T-cell (primary cell): Measurements from ENCODE around the gene GRK6. TPM values are rescaled to one million over a fixed set of nuclear protein-coding genes. Genes with fewer than 3 reads are reported as not detected.

ENCODE experiments used
- ATAC-seq, 4 experiments: fragments of 200-7000 bp in 3 of 4; fragments of 150-1000 bp in 1 of 4; cut with Tn5 transposase; replicated peaks in 1 of 4; 1 replicate in 3 of 4; 2 replicates in 1 of 4; pipeline ENCODE4 v1.10.0; 2021; ENCODE audit warnings: moderate library complexity in 3 of 4, mild to moderate bottlenecking in 2 of 4, moderate number of reproducible peaks in 1 of 4
- CTCF ChIA-PET, 2 donors: fragments of 300-600 bp; sonication (Branson Sonifier 250); formaldehyde crosslinking; loops; one replicate each; lab custom pipeline; 2022; ENCODE audit warnings: antibody characterized with exemption in 2 of 2; lab: Charles Lee
- POLR2A ChIA-PET, 2 donors: fragments of 300-600 bp; sonication (Branson Sonifier 250); formaldehyde crosslinking; loops; one replicate each; lab custom pipeline; 2022; ENCODE audit warnings: antibody characterized with exemption in 2 of 2; lab: Charles Lee
- DNase-seq, 35 experiments: peaks; one replicate each; pipeline versions ENCODE4 v3.0.0 to v3.0.0-alpha.2; 2013 to 2023
- H3K27ac ChIP-seq: one replicate; pipeline ENCODE4 v1.5.1; 2013; ENCODE audit warnings: low read length
- H3K27me3 ChIP-seq, 2 experiments: replicated peaks in 1 of 2; 1 replicate in 1 of 2; 2 replicates in 1 of 2; pipeline versions ENCODE4 v1.6.1 to v1.7.0; 2013; ENCODE audit warnings: low read length in 1 of 2, mixed read lengths in 1 of 2; ENCODE audit not compliant: control insufficient read depth in 2 of 2, insufficient read depth in 2 of 2; ENCODE audit errors: extremely low read depth in 1 of 2
- H3K36me3 ChIP-seq, 2 donors: 1 replicate in 1 of 2; 2 replicates in 1 of 2; pipeline versions ENCODE4 v1.6.1 to v1.7.0; 2013; ENCODE audit warnings: low read length in 1 of 2; ENCODE audit not compliant: control insufficient read depth in 2 of 2, insufficient read depth in 1 of 2; ENCODE audit errors: extremely low read depth in 1 of 2
- H3K4me1 ChIP-seq, 2 experiments: 1 replicate in 1 of 2; 2 replicates in 1 of 2; pipeline versions ENCODE4 v1.6.1 to v1.7.0; 2013; ENCODE audit warnings: low read length in 2 of 2, mixed read lengths in 1 of 2; ENCODE audit not compliant: insufficient read depth in 2 of 2, control insufficient read depth in 1 of 2; ENCODE audit errors: extremely low read depth in 1 of 2
- H3K4me3 ChIP-seq, 2 donors: 1 replicate in 1 of 2; 2 replicates in 1 of 2; pipeline versions ENCODE4 v1.5.1 to v1.7.0; 2013; ENCODE audit warnings: mild to moderate bottlenecking in 2 of 2, low read length in 1 of 2, moderate library complexity in 1 of 2; ENCODE audit not compliant: control insufficient read depth in 1 of 2; ENCODE audit errors: extremely low read depth in 1 of 2
- H3K9me3 ChIP-seq: 2 replicates; pipeline ENCODE4 v1.7.0; 2013
- H3K27ac Mint-ChIP-seq, 2 donors: one replicate each; pipeline ENCODE4 v1.8.0; 2020 to 2021; ENCODE audit warnings: mild to moderate bottlenecking in 2 of 2, mixed read lengths in 2 of 2
- H3K27me3 Mint-ChIP-seq, 2 donors: one replicate each; pipeline ENCODE4 v1.8.0; 2021 to 2022; ENCODE audit warnings: mixed read lengths in 2 of 2
- H3K36me3 Mint-ChIP-seq: one replicate; pipeline ENCODE4 v1.8.0; 2021; ENCODE audit warnings: mixed read lengths
- H3K4me1 Mint-ChIP-seq, 3 donors: one replicate each; pipeline ENCODE4 v1.8.0; 2020 to 2022; ENCODE audit warnings: mixed read lengths in 3 of 3, mild to moderate bottlenecking in 1 of 3
- H3K4me3 Mint-ChIP-seq, 3 donors: one replicate each; pipeline ENCODE4 v1.8.0; 2020 to 2022; ENCODE audit warnings: mild to moderate bottlenecking in 3 of 3, mixed read lengths in 3 of 3, moderate library complexity in 3 of 3
- H3K9me3 Mint-ChIP-seq, 3 donors: one replicate each; pipeline ENCODE4 v1.8.0; 2020 to 2022; ENCODE audit warnings: mixed read lengths in 3 of 3
- WGBS: methylation state at CpG from one replicate; pipeline ENCODE4 v1.1.5; 2013; ENCODE audit warnings: missing lambda C conversion rate; ENCODE audit not compliant: insufficient coverage; 5-methylcytosine and 5-hydroxymethylcytosine counted together
- total RNA-seq, 35 experiments: library from RNA in 6 of 35; stranded (reverse) in 6 of 35; fragments of 120-200 nt in 1 of 35; gene quantifications; one replicate each; pipeline versions ENCODE4 v1.2.1 to v1.2.4 and lab custom pipeline; 2013 to 2026

The GRK6 gene
- total RNA-seq, 5 donors from 2014 or later (not counting 1 experiment from before 2014, with no cell fraction given) = 196 to 226 (median 216) TPM

GRCh38 chr5:177468329-177468684 lies 41.8 kb downstream of the GRK6 start:
- POLR2A ChIA-PET = no interaction called here
- H3K4me1 ChIP-seq = peaks cover 5 to 33% of the 10 kb centered on the region in 2 experiments
- no peak overlapping the region for H3K27ac ChIP-seq
- no peaks in the 10 kb centered on the region for H3K9me3 Mint-ChIP-seq
- H3K36me3 ChIP-seq = peaks cover 0 to 6% of the 10 kb centered on the region in 2 donors
- no peak overlapping the region for H3K4me3 ChIP-seq
- DNase-seq = no peak
- peaks cover 0 to 17% of the 10 kb centered on the region in 2 experiments for H3K27me3 ChIP-seq
- no peak overlapping the region for H3K4me3 Mint-ChIP-seq
- H3K9me3 ChIP-seq = no peaks in the 10 kb centered on the region
- ATAC-seq = no peak
- 89% methylated on average over 1 of the region's 2 CpGs for WGBS
- CTCF ChIA-PET = no interaction called here
- no peaks in the 10 kb centered on the region for H3K27me3 Mint-ChIP-seq
- H3K27ac Mint-ChIP-seq = no peak overlapping the region
- peaks cover 14 to 17% (median 14%) of the 10 kb centered on the region in 3 donors for H3K4me1 Mint-ChIP-seq
- H3K36me3 Mint-ChIP-seq = peaks cover 4% of the 10 kb centered on the region

- H3K9me3 Mint-ChIP-seq = no peaks in the 10 kb centered on the region
- ATAC-seq (no peak), DNase-seq (no peak)
- peaks cover 4% of the 10 kb centered on the region for H3K36me3 Mint-ChIP-seq
- ChIA-PET CTCF (no interaction called here), POLR2A (no interaction called here)
- peaks cover 16 to 18% (median 18%) of the 10 kb centered on the region in 3 donors for H3K4me1 Mint-ChIP-seq
- Histone ChIP-seq H3K4me1 (peaks cover 5 to 35% of the 10 kb centered on the region in 2 experiments), H3K4me3 (no peak overlapping the region), H3K9me3 (no peaks in the 10 kb centered on the region), H3K27me3 (peaks cover 0 to 19% of the 10 kb centered on the region in 2 experiments), H3K27ac (no peak overlapping the region), H3K36me3 (peaks cover 0 to 6% of the 10 kb centered on the region in 2 donors)
- peaks cover 0 to 1% of the 10 kb centered on the region in 2 donors for H3K27me3 Mint-ChIP-seq
- no peak overlapping the region for H3K27ac Mint-ChIP-seq
- WGBS = 89% methylated on average over 13 of the region's 25 CpGs
- no peak overlapping the region for H3K4me3 Mint-ChIP-seq
Measured at GRCh38 chr5:177468685-177469628, 42.5 kb downstream of the GRK6 start.

GRCh38 chr5:177469750-177470525 lies 43.5 kb downstream of the GRK6 start:
- Histone ChIP-seq H3K27me3 (peaks cover 0 to 29% of the 10 kb centered on the region in 2 experiments), H3K27ac (no peak overlapping the region), H3K36me3 (peaks cover 0 to 6% of the 10 kb centered on the region in 2 donors), H3K9me3 (no peaks in the 10 kb centered on the region), H3K4me3 (no peak overlapping the region), H3K4me1 (peaks cover 5 to 45% of the 10 kb centered on the region in 2 experiments)
- CTCF ChIA-PET = interaction anchor here (0.6 to 0.7 kb wide), 3 partner anchors 113 to 217 kb away, joined by 3 read pairs; no protein-coding TSS in a partner anchor
- Mint-ChIP-seq H3K4me1 (peaks cover 24 to 28% (median 25%) of the 10 kb centered on the region in 3 donors), H3K27ac (peak overlapping the region in 1 of 2 donors; percentile 79), H3K4me3 (no peak overlapping the region), H3K9me3 (no peaks in the 10 kb centered on the region), H3K36me3 (peaks cover 4% of the 10 kb centered on the region), H3K27me3 (peaks cover 0 to 5% of the 10 kb centered on the region in 2 donors)
- ATAC-seq (no peak), DNase-seq (no peak)
- 86% methylated on average over 4 of the region's 8 CpGs for WGBS
- POLR2A ChIA-PET = no interaction called here

GRCh38 chr5:177470759-177471536 lies 44.5 kb downstream of the GRK6 start:
- no peak for ATAC-seq
- WGBS = 70% methylated on average over 2 of the region's 10 CpGs
- peaks cover 34 to 36% (median 34%) of the 10 kb centered on the region in 3 donors for H3K4me1 Mint-ChIP-seq

GRCh38 chr5:177471610-177472356 lies 45.3 kb downstream of the GRK6 start:
- H3K27ac Mint-ChIP-seq = peak overlapping the region in 1 of 2 donors; percentile 76
- peaks cover 5 to 54% of the 10 kb centered on the region in 2 experiments for H3K4me1 ChIP-seq
- DNase-seq (peak in 24 of 35 experiments; percentile 30 to 67 (median 44)), ATAC-seq (peak; percentile 36 to 54 (median 44))
- H3K36me3 Mint-ChIP-seq = no peaks in the 10 kb centered on the region
- peaks cover 0 to 5% of the 10 kb centered on the region in 2 donors for H3K27me3 Mint-ChIP-seq
- H3K9me3 ChIP-seq = no peaks in the 10 kb centered on the region
- H3K4me1 Mint-ChIP-seq = peaks cover 37 to 41% (median 40%) of the 10 kb centered on the region in 3 donors
- CTCF ChIA-PET = interaction anchor here in 1 of 2 donors (0.9 to 1.5 kb wide), 3 partner anchors 16 to 81 kb away, joined by 3 to 5 read pairs (median 3); no protein-coding TSS in a partner anchor
- H3K4me3 Mint-ChIP-seq = peak overlapping the region; percentile 54 to 67 (median 58)
- peak overlapping the region; percentile 52 for H3K27ac ChIP-seq
- peak overlapping the region in 1 of 2 donors; percentile 39 for H3K4me3 ChIP-seq
- 76% methylated on average over 5 of the region's 14 CpGs for WGBS
- peaks cover 0 to 3% of the 10 kb centered on the region in 2 donors for H3K36me3 ChIP-seq
- peaks cover 0 to 29% of the 10 kb centered on the region in 2 experiments for H3K27me3 ChIP-seq
- no peaks in the 10 kb centered on the region for H3K9me3 Mint-ChIP-seq
- POLR2A ChIA-PET = interaction anchor here in 1 of 2 donors (0.5 to 0.7 kb wide), 2 partner anchors 81 to 521 kb away, joined by 3 to 5 read pairs; no protein-coding TSS in a partner anchor

More at GRCh38 chr5:177470759-177471536, 44.5 kb downstream of the GRK6 start:
- ChIA-PET POLR2A (no interaction called here), CTCF (interaction anchor here in 1 of 2 donors (0.6 to 1.5 kb wide), 3 partner anchors 15 to 150 kb away, joined by 3 to 5 read pairs (median 3); no protein-coding TSS in a partner anchor)
- H3K4me3 Mint-ChIP-seq = peak overlapping the region in 2 of 3 donors; percentile 58 to 67
- H3K36me3 Mint-ChIP-seq = peaks cover 1% of the 10 kb centered on the region
- DNase-seq = no peak
- Histone ChIP-seq H3K27ac (no peak overlapping the region), H3K9me3 (no peaks in the 10 kb centered on the region), H3K36me3 (peaks cover 0 to 3% of the 10 kb centered on the region in 2 donors), H3K27me3 (peaks cover 0 to 29% of the 10 kb centered on the region in 2 experiments), H3K4me1 (peaks cover 5 to 54% of the 10 kb centered on the region in 2 experiments), H3K4me3 (no peak overlapping the region)
- peak overlapping the region in 1 of 2 donors; percentile 79 for H3K27ac Mint-ChIP-seq
- peaks cover 0 to 5% of the 10 kb centered on the region in 2 donors for H3K27me3 Mint-ChIP-seq
- H3K9me3 Mint-ChIP-seq = no peaks in the 10 kb centered on the region
